Measurements from ENCODE around the gene TVP23A. TPM values are rescaled to one million over a fixed set of nuclear protein-coding genes. Genes with fewer than 3 reads are reported as not detected.
A peak's percentile ranks its signal among the peaks of the same experiment; 100 is the strongest.

The TVP23A gene
- total and polyA plus RNA-seq, 10 of the 15 experiments (the other 5 are each of a cell fraction or from before 2014, with no cell fraction given): 1.1 to 6.4 (median 2.2) TPM

GRCh38 chr16:10737068-10737625, 81.4 kb downstream of the TVP23A start:
- peak overlapping the region; percentile 71; the same call in 1 of the 2 replicates for H2AFZ ChIP-seq (ENCODE audit: control insufficient read depth, low read depth, low read length)
- no peaks in the 10 kb centered on the region for H3K79me2 ChIP-seq (ENCODE audit: control insufficient read depth, insufficient read depth, low read length)
- H3K9ac ChIP-seq (ENCODE audit: control insufficient read depth, insufficient read depth, low read length): peak overlapping the region; percentile 63
- CTCF ChIA-PET: interaction anchor here (0.6 to 7.7 kb wide), 34 partner anchors 28 to 480 kb away, joined by 3 to 191 read pairs (median 4); partner anchors contain the start of genes ATF7IP2 and CIITA
- RAD21 ChIA-PET (ENCODE audit: unreplicated experiment): interaction anchor here (0.7 to 5.6 kb wide), 40 partner anchors 16 to 479 kb away, joined by 3 to 85 read pairs (median 5); partner anchors contain the start of gene CIITA
- peak overlapping the region; percentile 82 for H3K27ac ChIP-seq (ENCODE audit: control insufficient read depth, insufficient read depth)
- H4K20me1 ChIP-seq (ENCODE audit: control insufficient read depth, insufficient read depth): no peaks in the 10 kb centered on the region
- no peaks in the 10 kb centered on the region for H3K9me3 ChIP-seq (replicated peaks; ENCODE audit: control insufficient read depth, insufficient read depth, low read length)
- peak overlapping the region; percentile 13; the same call in 1 of the 2 replicates for H3K4me3 ChIP-seq
- H3K27me3 ChIP-seq (replicated peaks in 1 of 2; ENCODE audit: control insufficient read depth in 2 of 2, insufficient read depth in 2 of 2, low read length in 1 of 2): no peaks in the 10 kb centered on the region
- peak; percentile 65 for DNase-seq (ENCODE audit: low read depth, low spot score)
- H3K36me3 ChIP-seq (ENCODE audit: control insufficient read depth in 2 of 2, insufficient read depth in 2 of 2, low read length in 1 of 2): no peaks in the 10 kb centered on the region
- WGBS (ENCODE audit: insufficient coverage, insufficient replicate concordance, low lambda C conversion rate, missing lambda C conversion rate): 0% methylated on average over 12 of the region's 12 CpGs
- no TSS peak for BruUV-seq (replicated peaks)
- in situ Hi-C loops (cut with MboI): loop anchor here (5.0 to 10.0 kb wide), 4 partner anchors 225 to 1592 kb away; no protein-coding TSS in a partner anchor
- SMC1A ChIA-PET (ENCODE audit: uncharacterized antibody, unreplicated experiment): interaction anchor here (0.6 to 6.0 kb wide), 29 partner anchors 16 to 479 kb away, joined by 3 to 104 read pairs (median 4); partner anchors contain the start of gene CIITA
- peak; percentile 56 for FAIRE-seq
- peak overlapping the region; percentile 73 for H3K4me2 ChIP-seq (ENCODE audit: control insufficient read depth, insufficient read depth)
- POLR2A ChIA-PET: interaction anchor here (0.6 to 4.0 kb wide), 8 partner anchors 16 to 370 kb away, joined by 3 to 25 read pairs (median 4); partner anchors contain the start of gene CIITA
- intact Hi-C loops (cut with micrococcal nuclease; ENCODE audit: unreplicated experiment): loop anchor here (1.0 to 5.0 kb wide), 5 partner anchors 181 to 480 kb away; partner anchors contain the start of gene ATF7IP2
- peaks cover 41% of the 10 kb centered on the region for H3K4me1 ChIP-seq (ENCODE audit: control insufficient read depth, insufficient read depth, low read length)
- peak; percentile 45 for ATAC-seq
- TF ChIP-seq ATF7 (IDR thresholded peaks at IDR 0.05; ENCODE audit: low read depth) (peak; percentile 26; the same call in 1 of the 2 replicates), MEF2A (IDR thresholded peaks at IDR 0.05; ENCODE audit: insufficient read depth, low read depth, low read length) (0 out of 2 replicates have a peak, but pooled peaks have one; percentile 10), CTCF (IDR thresholded peaks at IDR 0.05 in 2 of 3, conservative IDR thresholded peaks at IDR 0.05 in 1 of 3; ENCODE audit: control insufficient read depth in 2 of 3, extremely low read depth in 1 of 3, insufficient read depth in 1 of 3, low read depth in 3 of 3, low read length in 3 of 3) (peak; percentile 87 to 94 (median 90); a peak in 5 of 6 replicates), ZBED1 (IDR thresholded peaks at IDR 0.05; ENCODE audit: borderline replicate concordance) (0 out of 2 replicates have a peak, but pooled peaks have one; percentile 55), ETV6 (conservative IDR thresholded peaks at IDR 0.05 in 1 of 2, IDR thresholded peaks at IDR 0.05 in 1 of 2; ENCODE audit: borderline replicate concordance in 1 of 2, low read depth in 1 of 2) (peak in 1 of 2 experiments; percentile 32; a peak in 1 of 4 replicates), NR2F1 (conservative IDR thresholded peaks at IDR 0.05) (peak; percentile 51; the same call in 1 of the 2 replicates), MLLT1 (IDR thresholded peaks at IDR 0.05) (peak; percentile 62; the same call in 1 of the 2 replicates), IRF3 (IDR thresholded peaks at IDR 0.05) (no peak), MAX (IDR thresholded peaks at IDR 0.05; ENCODE audit: low read depth, low read length) (0 out of 2 replicates have a peak, but pooled peaks have one; percentile 26), IKZF2 (IDR thresholded peaks at IDR 0.05) (peak; percentile 21 to 24; a peak in 2 of 4 replicates), RAD21 (IDR thresholded peaks at IDR 0.05; ENCODE audit: insufficient read depth, low read depth, low read length) (peak; percentile 97), SREBF2 (IDR thresholded peaks at IDR 0.05; ENCODE audit: low read length) (no peak), ZNF384 (IDR thresholded peaks at IDR 0.05; ENCODE audit: borderline replicate concordance, low read depth, low read length) (peak; percentile 62), POU2F2 (IDR thresholded peaks at IDR 0.05; ENCODE audit: borderline replicate concordance, low read depth, low read length) (peak; percentile 93; the same call in 2 of the 3 replicates), HSF1 (IDR thresholded peaks at IDR 0.05; ENCODE audit: low read depth, low read length) (no peak; the same call in 1 of the 2 replicates)
